Activated T-cell treated with anti-CD3 and anti-CD28 coated beads for 1 hour (primary cell): ENCODE data around the gene FSCN2.
"Not testable (repeated sequence)": the region's sequence is repeated elsewhere in the genome, so short reads cannot be mapped to it uniquely, and the experiment has no call there.

Source experiments
- DNase-seq: peaks from one replicate; pipeline ENCODE4 v3.0.0-alpha.2; 2020; ENCODE audit warnings: low read depth

The FSCN2 gene

GRCh38 chr17:81579821-81580321 is 51.7 kb downstream of the FSCN2 start:
- no peak for DNase-seq

DNA sequence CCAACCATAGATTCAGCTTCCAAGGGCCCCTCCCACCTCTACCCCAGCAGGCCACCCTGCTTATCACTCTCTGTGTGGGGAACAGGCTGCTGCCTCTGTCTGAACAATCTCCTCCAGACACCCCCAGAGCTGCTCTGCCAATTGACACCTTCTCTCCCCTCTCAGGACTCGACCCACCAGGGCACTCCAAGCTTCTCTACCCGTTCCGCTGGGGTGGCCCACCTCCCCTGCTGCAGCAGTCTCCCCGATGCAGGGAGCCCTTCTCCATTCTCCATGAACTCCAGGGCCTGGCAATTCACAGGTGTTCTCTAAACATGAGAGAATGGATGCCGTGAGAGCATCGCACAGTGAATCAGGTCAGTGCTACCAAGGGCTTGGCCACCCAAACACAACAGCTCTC is 52.3 kb downstream of the FSCN2 start:
- DNase-seq: no peak

DNA sequence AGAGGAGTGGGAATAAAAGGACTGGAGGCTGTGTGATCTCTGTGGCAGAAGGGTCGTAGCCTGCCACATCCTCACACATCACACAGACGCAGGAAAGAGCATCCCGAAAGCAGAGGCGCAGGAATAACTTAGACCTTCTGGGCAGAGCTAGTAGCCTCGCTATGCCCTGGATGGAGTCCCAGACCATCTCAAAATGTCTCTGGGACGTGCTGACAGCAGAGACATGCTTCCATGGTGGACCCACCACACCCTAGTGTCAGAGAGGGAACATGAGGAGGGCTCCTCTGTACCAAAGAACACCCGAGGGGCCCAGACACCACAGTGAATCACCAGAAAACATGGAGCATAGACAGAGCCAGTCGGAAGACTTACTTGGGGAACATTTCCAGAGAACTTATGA is 53.6 kb downstream of the FSCN2 start:
- no peak for DNase-seq

DNA sequence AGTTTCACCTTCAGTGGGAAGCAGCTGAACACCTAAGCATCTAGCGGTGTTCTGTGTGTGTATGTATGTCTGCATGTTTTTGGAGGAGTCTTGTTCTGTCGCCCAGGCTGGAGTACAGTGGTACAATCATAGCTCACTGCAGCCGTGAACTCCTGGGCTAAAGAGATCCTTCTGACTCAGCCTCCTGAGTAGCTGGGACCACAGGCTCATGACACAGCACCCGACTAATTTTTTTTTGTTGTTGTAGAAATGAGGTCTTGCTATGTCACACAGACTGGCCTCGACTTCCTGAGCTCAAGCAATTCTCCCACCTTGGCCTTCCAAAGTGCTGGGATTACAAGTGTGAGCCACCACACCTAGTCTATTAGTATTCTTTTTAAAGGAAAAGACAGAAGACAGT is 54.2 kb downstream of the FSCN2 start:
- DNase-seq: no peak

DNA sequence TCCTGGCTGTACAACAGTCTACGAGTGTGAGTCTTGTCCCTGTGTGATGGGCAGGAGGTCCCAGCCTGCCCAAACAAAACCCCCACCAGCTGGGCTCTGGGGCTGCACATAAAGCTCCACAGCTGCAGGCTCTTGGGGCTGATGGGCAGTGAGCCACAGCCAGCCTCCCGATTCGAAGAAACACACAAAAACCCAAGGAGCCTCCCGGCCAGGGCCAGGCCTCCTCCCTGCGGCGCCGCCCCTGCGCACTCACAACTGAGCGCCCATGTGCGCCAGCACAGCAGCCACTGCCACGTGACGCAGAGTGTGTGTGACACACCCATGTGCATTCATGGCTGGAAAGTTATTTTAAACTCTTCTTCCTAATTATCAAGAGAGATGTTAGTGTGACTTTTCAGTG is 54.6 kb downstream of the FSCN2 start:
- no peak for DNase-seq

- no peak for DNase-seq
Observed at GRCh38 chr17:81583589-81584342, 55.6 kb downstream of the FSCN2 start.

- not testable (repeated sequence) for DNase-seq
Observed at GRCh38 chr17:81584771-81585170, 56.6 kb downstream of the FSCN2 start.

DNA sequence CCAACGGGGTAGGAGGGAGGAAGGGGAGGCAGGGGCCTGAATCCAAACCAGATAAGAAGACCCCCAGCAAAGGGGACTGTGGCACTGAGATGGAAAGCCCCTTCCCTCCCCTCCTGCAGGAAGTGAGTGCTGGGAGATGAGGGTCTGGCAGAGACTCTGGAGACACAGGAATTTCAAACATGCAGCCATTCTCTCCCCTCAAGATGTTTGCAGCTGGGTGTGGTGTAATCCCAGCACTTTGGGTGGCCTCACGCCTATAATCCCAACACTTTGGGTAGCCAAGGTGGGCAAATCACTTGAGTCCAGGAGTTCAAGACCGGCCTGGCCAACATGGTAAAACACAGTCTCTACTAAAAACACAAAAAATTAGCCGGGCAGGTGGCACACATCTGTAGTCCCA is 57.9 kb downstream of the FSCN2 start:
- DNase-seq: no peak
